ENCODE results near the gene CA5A. TPM values are rescaled to one million over a fixed set of nuclear protein-coding genes. Genes with fewer than 3 reads are reported as not detected.

CA5A gene
- total RNA-seq, 1 experiment from 2014 or later, result not detected

GRCh38 chr16:87924041-87924810, 12.1 kb downstream of the CA5A start (continued):
- no peak for TF ChIP-seq CEBPB (IDR thresholded peaks at IDR 0.05; ENCODE audit: low read depth)
- no peak for TF ChIP-seq ELF1 (IDR thresholded peaks at IDR 0.05; ENCODE audit: borderline replicate concordance, low read depth)

- TF ChIP-seq EZH2phosphoT487 (IDR thresholded peaks at IDR 0.05; ENCODE audit: borderline replicate concordance) (no peak), TCF7L2 (IDR thresholded peaks at IDR 0.05; ENCODE audit: borderline replicate concordance, extremely low read depth, insufficient read depth, insufficient read length) (no peak), SIN3A (IDR thresholded peaks at IDR 0.05; ENCODE audit: low read depth) (no peak), MAX (IDR thresholded peaks at IDR 0.05) (no peak), CEBPB (IDR thresholded peaks at IDR 0.05; ENCODE audit: low read depth) (no peak), CTCF (IDR thresholded peaks at IDR 0.05 in 2 of 3, conservative IDR thresholded peaks at IDR 0.05 in 1 of 3; ENCODE audit: borderline replicate concordance in 1 of 3, insufficient read depth in 1 of 3, low read depth in 2 of 3, low read length in 2 of 3) (no peak), YY1 (IDR thresholded peaks at IDR 0.05; ENCODE audit: extremely low read depth, insufficient replicate concordance, low read depth, low read length) (no peak), RAD21 (IDR thresholded peaks at IDR 0.05; ENCODE audit: low read depth) (no peak), POLR2A (IDR thresholded peaks at IDR 0.05; ENCODE audit: borderline replicate concordance, extremely low read depth, insufficient read depth, insufficient read length) (no peak), REST (IDR thresholded peaks at IDR 0.05; ENCODE audit: low read depth) (no peak), JUND (IDR thresholded peaks at IDR 0.05) (no peak), ZFX (IDR thresholded peaks at IDR 0.05) (no peak), POLR2AphosphoS5 (IDR thresholded peaks at IDR 0.05; ENCODE audit: low read depth, low read length) (no peak)
- Histone ChIP-seq H3K9ac (ENCODE audit: low read length) (no peak overlapping the region), H3K79me2 (ENCODE audit: insufficient read depth, low read length) (no peaks in the 10 kb centered on the region), H3K4me2 (ENCODE audit: low read length) (no peak overlapping the region), H4K20me1 (ENCODE audit: insufficient read depth) (no peaks in the 10 kb centered on the region), H3K4me1 (ENCODE audit: control insufficient read depth in 1 of 2, insufficient read depth in 2 of 2, low read length in 2 of 2) (peaks cover 0 to 6% of the 10 kb centered on the region in 2 experiments; a peak in 1 of 4 replicates), H3K9me2 (ENCODE audit: insufficient read depth) (no peaks in the 10 kb centered on the region), H2AFZ (ENCODE audit: low read depth, low read length, poor library complexity, severe bottlenecking) (no peak overlapping the region), H3K4me3 (replicated peaks in 1 of 2; ENCODE audit: low read depth in 1 of 2, low read length in 2 of 2) (no peak overlapping the region), H3K27ac (ENCODE audit: low read depth, low read length) (no peak overlapping the region), H3K27me3 (ENCODE audit: insufficient read depth, low read length) (no peaks in the 10 kb centered on the region), H3K9me3 (ENCODE audit: control insufficient read depth in 1 of 2, insufficient read depth in 1 of 2, low read depth in 1 of 2, low read length in 2 of 2) (no peaks in the 10 kb centered on the region), H3K36me3 (ENCODE audit: control insufficient read depth in 1 of 2, insufficient read depth in 2 of 2, low read length in 2 of 2) (no peaks in the 10 kb centered on the region)
- ChIA-PET RAD21 (ENCODE audit: low non-redundant PET in 1 of 2, low total read pairs in 2 of 2, uncharacterized antibody in 2 of 2, unreplicated experiment in 2 of 2) (no interaction called here), CTCF (no interaction called here), POLR2A (no interaction called here)
- intact Hi-C loops (cut with micrococcal nuclease), result no loop called here
- DNase-seq (ENCODE audit: low read depth, low spot score) (no peak), ATAC-seq (no peak)
- BruUV-seq (replicated peaks), result no TSS peak
Observed at GRCh38 chr16:87922250-87922871, 14.0 kb downstream of the CA5A start.
